HG03571 (cell line): ENCODE measurements around the gene PNLIPRP1.

Experiments
- ATAC-seq: cut with Tn5 transposase; IDR thresholded peaks from one replicate; pipeline ENCODE4 v1.9.1; 2021; ENCODE audit not compliant: unreplicated experiment

The PNLIPRP1 gene

DNA sequence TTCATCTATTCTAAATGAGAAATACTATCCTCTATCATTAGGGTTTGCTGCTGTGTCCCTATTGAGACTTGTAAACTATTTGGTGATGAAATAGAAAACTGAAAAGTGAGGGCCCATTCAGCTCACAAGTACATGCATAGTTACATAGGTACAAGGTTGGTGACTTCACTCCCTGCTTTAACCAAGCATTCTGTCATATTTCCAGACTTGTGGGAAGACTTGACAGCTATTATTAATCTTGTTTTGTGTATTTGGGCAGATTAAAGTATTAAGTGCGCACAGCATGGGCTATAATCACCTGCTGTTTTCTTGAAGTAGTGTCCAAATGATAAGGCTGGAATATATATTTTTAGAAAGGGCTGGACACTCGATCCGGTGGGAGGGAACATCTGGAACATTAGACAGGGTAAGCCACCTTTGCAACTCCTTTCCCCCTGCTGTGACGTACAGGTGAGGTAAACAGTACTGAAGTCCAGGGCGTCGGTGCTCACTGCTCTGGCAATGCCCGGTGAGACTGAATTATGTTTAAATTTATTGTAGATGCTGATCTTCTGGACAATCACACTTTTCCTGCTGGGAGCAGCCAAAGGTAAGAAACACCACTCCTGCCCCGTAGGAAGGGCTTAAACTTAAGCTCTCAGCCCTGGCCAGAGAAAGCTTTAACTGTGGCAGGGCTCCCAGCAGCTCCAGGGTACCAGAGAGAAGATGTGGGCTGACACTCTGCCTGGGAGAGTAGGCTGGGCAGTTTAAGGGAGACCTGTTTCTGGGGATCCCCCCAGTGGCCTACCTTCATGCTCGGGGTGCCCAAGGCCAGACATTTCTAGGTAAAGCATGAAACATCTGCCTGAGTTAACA, at the start of gene PNLIPRP1:
TSS of gene PNLIPRP1 (plus strand) at position 370 of the 855 bp plus-strand sequence. CDS start at position 541, 171 bp downstream.
- ATAC-seq = no peak

DNA sequence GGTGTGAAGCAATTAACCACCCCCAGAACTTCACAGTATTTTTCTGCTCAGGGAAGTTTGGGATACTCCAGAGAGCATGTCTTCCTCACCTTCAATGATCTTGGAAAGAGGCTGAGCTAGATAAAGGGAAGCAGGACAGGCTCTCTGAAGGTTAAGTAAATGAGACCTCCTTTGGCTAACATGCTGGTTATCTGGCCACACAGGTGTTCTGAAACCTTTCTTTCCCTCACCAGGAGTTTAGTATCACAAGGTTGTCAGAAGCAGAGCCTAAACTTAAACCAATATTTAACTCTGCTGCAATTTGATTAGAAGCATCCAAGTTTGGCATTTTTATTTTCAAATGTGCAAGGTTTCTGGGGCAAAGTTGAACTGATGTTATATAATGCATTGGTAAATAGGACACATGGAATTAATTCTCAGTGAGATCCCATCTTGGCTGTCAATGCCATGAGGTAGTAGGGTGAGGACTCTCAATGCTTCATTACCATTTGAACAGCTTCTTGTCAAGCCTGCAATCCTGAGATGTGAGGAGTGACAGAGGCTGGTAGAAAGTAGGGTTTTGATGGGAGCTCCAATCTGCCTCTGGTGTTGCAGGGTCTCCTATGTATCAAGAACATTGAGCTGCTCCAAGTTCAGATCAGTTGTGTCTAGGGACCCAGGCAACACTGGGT, 48.6 kb upstream of the PNLIPRP1 start:
- no peak for ATAC-seq

DNA sequence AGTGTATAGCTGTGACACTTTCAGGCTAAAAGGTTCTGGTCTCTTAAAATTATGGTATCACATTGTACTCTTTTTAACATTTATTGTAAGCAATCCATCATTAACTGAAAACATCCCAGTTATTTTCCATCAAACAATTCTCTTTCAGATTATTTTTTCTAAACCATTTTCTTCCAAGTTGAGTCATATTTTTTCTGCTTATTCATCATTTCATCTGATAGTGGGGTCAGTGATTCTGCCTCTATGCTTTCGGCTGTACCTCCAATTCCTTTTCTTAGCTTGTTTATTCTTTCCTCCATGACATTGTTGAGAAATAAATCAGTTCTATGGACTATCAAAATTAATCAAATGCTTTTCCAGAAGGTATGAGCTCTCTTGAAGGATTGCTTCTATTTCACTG, 45.6 kb upstream of the PNLIPRP1 start:
- ATAC-seq = no peak

DNA sequence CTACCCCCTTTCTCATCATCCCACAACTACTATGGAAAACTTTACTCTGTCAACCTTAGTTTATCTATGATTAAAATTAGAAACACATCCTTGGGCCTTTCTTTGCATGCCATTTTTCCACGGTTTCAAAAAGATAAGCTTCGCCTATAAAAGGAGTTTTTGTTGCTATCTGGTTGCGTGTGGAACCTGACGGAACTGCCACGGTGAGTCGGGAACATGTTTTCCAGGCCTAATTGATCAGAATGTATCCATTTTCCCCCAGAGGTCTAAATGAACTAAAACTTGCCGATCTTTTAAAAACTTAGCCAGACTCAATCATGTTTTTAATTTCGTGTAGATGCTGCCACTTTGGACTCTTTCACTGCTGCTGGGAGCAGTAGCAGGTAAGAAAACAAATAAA, 45.0 kb upstream of the PNLIPRP1 start, which contains the start of gene PNLIP:
TSS of gene PNLIP (plus strand) at position 176 of the 400 bp plus-strand sequence. CDS start at position 338, 162 bp downstream.
- ATAC-seq = no peak

DNA sequence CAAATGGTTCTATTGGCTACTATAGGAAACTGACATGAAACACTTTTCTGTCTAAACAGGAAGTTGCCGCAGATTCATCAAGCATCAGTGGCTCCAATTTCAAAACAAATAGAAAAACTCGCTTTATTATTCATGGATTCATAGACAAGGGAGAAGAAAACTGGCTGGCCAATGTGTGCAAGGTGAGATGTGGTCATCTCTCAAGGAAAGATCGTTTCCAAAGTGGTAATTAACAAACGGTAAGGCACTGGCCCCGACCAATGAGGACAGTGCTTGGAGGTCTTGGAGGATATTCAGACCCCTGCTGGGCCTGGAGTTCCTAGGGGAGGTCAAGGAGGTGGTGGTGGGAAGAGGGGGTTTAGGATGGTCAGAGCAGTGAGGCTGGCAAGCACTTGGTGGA, 42.5 kb upstream of the PNLIPRP1 start:
- ATAC-seq = no peak

DNA sequence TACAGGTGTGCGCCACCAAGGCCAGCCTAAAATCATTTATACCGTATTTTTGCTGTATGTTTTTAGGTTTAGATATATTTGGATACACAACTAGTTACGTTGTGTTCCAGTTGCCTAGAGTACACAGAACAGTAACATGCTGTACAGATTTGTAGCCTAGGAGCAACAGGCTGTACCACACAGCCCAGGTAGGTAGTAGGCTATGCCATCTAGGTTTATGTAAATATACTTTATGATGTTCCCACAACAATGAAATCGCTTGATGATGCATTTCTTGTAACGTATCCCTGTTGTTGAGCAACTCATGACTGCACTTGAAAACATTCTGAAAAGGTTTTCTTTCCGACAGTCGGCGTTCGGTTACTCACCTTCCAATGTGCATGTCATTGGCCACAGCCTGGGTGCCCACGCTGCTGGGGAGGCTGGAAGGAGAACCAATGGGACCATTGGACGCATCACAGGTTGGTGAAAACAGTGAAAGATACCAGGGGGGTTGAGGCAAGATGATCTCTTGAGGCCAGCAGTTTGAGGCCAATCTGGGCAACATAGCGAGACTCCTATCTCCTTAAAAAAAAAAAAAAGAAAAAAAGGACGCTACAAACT, 37.3 kb upstream of the PNLIPRP1 start:
- no peak for ATAC-seq

DNA sequence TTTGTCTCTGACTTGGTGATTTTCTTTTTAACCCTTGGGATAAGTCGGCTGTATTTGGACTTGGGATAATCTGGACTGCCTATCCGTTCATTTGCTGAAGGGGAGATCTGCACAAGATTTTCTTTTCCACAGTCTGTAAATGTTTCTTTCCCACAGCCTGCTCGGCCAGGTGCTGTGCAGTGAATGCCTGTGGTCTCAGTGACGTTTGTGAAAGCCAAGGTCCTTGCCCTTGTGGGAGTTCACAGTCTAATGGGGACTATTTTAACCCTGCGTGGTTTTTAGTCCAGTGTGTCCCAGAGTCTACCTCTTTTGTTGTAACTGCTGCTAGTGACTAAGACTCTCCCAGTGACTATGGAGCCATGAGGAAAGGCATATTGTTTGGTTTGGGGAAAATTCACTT, 36.1 kb upstream of the PNLIPRP1 start:
- no peak for ATAC-seq

DNA sequence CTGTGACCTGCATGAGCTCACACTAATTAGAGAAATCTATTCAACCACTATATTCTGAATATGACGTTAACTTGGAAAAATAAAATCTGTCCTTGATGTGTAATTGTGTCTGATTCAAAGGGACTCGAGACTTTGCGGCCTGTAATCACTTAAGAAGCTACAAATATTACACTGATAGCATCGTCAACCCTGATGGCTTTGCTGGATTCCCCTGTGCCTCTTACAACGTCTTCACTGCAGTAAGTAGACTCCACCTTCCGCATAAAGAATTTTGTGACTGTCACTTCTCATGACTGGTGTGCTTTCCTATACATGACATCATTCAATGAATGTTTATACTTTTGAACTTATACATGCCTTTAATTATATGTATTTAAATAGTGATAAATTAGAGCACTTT, 34.9 kb upstream of the PNLIPRP1 start:
- no peak for ATAC-seq

DNA sequence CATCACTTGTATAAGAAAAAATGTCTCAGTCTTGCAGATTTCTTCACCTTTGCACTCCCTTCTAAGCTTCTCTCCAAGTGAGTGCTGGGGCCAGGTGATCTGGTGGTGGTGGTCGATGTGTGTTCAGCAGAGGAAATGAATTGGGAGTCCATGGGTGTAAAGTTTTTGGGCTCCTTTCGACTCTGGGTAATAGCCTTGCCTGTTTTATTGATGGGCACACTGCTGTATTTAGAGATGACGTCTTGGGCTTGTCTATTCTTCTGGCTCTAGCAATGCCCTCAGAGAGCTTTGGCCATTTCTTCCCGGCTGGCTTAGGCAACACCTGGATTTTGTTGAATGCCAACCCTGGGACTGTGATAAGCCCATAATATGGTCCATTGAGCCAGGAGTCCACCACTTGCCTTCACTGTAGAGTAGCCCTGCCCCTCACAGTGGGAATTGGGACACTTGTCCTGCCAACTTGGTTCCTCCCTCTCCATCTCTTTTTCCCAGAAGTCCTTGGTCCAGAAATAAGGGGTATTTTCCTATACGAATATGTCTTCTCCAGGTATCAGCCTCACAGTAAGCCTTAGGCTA, 33.4 kb upstream of the PNLIPRP1 start:
- ATAC-seq = no peak

DNA sequence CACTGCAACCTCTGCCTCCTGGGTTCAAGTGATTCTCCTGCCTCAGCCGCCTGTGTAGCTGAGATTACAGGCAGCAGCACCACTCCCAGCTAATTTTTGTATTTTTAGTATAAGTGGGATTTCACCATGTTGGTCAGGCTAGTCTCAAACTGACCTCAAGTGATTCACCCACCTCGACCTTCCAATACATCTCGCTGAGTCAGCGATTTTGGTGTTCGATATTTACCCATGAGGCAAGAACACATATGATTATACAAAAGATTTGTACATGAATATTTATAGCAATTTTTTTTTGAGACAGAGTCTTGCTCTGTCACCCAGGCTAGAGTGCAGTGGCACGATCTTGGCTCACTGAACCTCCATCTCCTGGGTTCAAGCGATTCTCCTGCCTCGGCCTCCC, 25.2 kb upstream of the PNLIPRP1 start:
- ATAC-seq = no peak

DNA sequence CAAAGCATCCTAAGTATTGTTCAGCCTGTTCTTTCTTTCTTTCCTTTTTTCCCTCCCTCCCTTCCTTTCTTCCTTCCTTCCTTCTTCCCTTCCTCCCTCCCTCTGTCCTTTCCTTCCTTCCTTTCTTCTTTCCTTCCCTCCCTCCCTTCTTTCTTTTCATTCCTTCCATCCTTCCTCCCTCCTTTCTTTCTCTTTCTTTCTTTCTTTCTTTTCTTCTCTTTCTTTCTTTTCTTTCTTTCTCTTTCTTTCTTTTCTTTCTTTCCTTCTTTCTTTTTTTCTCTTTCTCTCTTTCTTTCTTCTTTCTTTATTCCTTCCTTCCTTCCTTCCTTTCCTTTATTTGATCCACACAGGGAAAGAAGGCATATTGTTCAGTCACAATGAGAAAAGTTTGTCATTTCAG, 23.8 kb upstream of the PNLIPRP1 start:
- ATAC-seq = no peak

DNA sequence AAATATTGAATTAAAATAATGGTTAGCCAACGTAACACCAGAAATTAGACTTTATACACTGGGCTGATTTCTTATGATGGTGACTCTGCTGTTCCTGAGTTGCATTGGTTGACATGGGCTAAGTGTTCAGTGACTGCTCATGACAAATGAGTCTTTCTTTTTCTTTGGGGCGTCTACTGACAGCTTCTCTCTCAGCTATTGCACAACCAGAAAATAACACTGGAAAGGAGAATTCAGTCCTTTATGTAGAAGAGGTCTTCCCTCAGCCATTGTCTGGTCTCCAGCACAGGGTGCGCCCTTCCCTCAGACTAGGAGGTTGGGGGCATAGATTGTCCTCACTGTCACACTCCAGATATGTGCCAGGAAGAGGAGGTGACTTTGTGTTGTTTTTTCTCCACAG, 23.4 kb upstream of the PNLIPRP1 start:
- ATAC-seq = no peak

DNA sequence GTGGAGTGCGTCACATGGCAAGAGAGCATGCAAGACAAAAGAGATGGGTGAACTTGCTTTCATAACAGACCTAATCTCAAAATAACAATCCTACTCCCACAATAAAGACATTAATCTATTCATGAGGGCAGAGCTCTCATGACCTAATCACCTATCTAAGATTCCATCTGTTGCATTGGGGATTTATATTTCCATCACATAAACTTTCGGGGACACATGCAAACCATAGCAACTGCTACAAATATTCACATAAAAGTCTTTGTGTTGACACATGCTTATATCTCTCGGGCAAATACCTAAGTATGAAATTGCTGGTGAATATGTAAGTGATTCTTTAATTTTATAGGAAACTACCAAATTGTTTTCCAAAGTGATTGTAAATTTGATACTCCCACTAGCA, 16.0 kb upstream of the PNLIPRP1 start:
- no peak for ATAC-seq

DNA sequence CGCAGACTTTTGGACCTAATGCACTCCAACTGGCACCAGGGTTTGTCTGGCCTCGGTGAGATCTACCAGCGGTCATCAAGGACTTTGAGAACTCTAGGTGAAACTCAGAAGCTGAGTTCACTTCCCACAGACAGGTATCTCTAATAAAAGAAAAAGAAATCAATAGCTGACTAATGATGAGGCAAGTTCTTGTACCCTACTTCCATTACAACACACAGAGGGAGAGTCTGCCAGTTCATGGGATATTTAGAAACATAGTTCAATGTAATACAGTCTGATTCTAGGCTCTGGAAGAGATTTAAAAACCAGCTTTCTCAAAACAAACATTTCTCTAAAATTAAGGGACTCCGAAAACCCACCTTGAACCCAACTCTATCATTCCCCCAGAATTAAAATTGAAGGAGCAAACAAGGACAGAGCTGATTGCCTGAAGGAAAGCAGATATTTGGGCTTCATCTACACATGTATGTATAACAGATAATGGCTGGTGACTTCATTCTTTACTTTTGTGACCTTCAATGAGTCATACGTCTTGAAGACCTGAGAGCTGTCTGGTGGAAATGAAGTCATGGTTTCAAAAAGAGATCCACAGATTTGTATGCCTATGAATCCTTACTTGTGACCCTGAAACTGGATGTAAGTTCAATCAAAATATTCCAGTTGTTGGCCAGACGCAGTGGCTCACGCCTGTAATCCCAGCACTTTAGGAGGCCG, 2.7 kb upstream of the PNLIPRP1 start:
- ATAC-seq = no peak

DNA sequence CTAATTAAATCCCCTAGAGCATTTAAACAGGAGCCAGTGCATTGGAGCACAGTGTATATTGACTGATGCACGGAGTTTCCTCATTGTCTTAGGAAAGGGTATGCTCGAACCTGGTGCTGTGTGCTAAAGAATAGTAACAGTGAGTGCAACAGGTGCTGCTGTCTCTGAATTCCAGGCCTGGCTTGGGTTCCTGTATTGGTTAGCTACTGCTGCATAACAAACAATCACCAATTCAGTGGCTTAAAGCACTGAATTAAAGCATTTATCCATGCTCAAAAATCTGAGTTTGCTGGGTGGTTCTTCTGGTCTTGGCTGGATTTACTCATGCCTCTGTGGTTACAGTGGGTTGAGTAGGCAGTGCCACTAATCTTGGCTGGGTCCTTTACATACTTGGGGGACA, 1.8 kb upstream of the PNLIPRP1 start:
- ATAC-seq = no peak

DNA sequence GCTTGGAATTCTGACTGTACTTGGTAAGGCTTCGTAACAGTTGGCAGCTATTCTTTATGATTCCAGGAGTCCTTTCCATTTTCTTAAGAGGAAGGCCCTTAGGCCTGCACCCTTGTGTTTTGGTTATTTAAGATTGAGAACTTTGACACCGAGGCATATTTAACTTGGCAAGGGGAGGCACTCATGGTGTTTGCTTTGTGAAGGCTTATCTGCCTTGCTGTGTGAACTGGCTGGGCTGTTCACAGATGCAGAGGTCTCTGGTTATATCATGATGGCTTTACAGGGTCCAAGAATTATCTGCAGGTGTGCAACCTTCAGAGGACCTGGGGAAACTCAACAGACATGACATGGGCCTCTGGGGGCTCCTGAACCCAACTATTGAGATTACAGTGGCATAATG, 833 bp upstream of the PNLIPRP1 start:
- no peak for ATAC-seq

DNA sequence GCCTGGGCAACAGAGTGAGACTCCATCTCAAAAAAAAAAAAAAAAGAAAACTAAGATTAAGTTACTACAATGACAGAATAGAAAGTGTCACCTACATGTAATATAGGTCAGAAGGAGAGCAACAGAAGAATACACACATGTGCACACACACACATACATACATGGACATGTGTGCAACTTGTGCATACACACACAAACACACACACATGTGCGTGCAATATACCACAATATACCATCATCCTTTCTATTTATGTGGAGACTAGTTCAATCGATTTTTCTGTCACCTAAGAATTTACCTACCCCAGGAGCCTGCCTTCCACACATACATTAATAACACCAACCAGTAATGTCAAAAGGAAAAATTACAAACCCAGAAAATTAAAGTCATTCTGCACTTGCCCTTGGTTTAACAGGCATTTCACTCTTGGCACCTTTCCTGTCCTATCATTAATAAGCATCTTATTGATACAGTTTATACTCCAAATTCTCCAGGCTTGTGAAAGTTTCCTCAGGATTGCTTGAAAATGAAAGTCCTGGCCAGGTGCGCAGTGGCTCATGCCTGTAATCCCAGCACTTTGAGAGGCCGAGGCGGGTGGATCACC, 2.5 kb downstream of the PNLIPRP1 start:
- no peak for ATAC-seq

DNA sequence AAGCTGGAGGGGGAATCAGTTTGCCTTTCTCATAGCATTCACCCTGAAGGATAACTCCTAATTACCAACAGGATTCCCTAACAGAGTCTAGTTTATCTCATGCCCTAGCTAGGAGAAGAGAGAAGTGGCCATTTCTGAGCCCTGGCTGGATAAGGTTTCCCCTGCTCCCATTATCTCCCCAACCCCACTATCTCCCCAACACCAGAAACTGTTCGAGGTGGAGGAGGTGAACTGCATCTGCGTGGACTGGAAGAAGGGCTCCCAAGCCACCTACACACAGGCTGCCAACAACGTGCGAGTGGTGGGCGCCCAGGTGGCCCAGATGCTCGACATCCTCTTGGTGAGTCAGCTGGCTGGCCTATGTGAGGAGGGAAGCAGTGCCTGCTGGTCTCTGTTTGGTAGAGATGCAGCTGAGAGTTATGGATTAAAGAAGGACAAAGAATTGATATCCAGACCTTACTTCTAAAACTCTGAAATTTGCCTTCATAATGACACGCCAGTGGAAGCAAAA, 3.8 kb downstream of the PNLIPRP1 start:
- no peak for ATAC-seq

DNA sequence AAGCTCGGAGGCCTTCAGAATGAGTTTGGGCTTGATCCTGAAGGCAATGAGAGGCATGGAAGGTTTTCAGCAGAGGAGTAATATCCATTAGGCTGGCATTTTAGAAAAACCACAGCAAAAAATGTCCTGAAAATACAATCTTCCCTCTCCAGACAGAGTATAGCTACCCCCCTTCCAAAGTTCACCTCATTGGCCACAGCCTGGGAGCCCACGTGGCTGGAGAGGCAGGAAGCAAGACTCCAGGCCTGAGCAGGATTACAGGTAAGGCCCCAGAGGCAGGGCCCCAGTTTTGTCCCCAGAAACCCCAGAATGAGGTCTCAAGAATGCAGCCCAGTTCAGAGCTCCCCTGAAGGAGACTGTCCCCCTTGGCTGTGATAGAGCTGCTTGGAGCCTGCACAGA, 5.3 kb downstream of the PNLIPRP1 start:
- no peak for ATAC-seq

DNA sequence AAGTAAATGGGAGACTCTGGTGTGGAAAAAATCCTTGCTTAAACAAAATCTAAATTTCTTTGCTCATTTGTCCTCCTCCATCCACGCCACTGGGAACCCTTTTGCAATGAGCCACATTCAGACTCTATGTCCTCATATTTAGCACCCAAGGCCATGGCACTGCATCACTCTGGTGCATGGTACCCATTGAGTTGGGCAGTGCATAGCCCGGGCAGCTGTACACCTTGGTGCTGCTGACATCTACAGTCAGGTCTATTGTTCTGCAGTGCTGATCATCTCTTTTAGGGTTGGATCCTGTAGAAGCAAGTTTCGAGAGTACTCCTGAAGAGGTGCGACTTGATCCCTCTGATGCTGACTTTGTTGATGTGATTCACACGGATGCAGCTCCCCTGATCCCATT, 6.8 kb downstream of the PNLIPRP1 start:
- no peak for ATAC-seq
